Fibroblast of lung (primary cell): Measurements from ENCODE around the gene LZTS2.

ENCODE experiments used
- CTCF ChIP-seq, 2 donors: IDR thresholded peaks in 1 of 2; conservative IDR thresholded peaks in 1 of 2; 1 replicate in 1 of 2; 2 replicates in 1 of 2; pipeline ENCODE4 v1.5.1; 2011 to 2012; ENCODE audit warnings: low read length in 2 of 2, control low read depth in 1 of 2, inconsistent platforms in 1 of 2, low read depth in 1 of 2, mild to moderate bottlenecking in 1 of 2
- EZH2 ChIP-seq: IDR thresholded peaks from 2 replicates; pipeline ENCODE4 v1.5.1; 2012; ENCODE audit warnings: low read length, control low read depth, mild to moderate bottlenecking; ENCODE audit errors: missing control alignments

GRCh38 chr10:101042118-101042517, 42.5 kb downstream of the LZTS2 start:
- no peak for TF ChIP-seq CTCF (conservative IDR thresholded peaks at IDR 0.05 in 1 of 2, IDR thresholded peaks at IDR 0.05 in 1 of 2; ENCODE audit: low read depth in 1 of 2, low read length in 2 of 2)
- no peak for TF ChIP-seq EZH2
